ENCODE measurements around the gene EXOSC5. TPM values are rescaled to one million over a fixed set of nuclear protein-coding genes. Genes with fewer than 3 reads are reported as not detected.
A peak's percentile ranks its signal among the peaks of the same experiment; 100 is the strongest.
"Not testable (repeated sequence)": the region's sequence is repeated elsewhere in the genome, so short reads cannot be mapped to it uniquely, and the experiment has no call there.

EXOSC5 gene
- total and polyA plus RNA-seq, 4 experiments from 2014 or later = 18.2 to 58.6 (median 34.7) TPM

GRCh38 chr19:41398050-41398418 lies 875 bp upstream of the EXOSC5 start:
- Histone ChIP-seq H3K27me3 (ENCODE audit: insufficient read depth, low read length) (no peaks in the 10 kb centered on the region), H3K9me3 (ENCODE audit: control insufficient read depth in 1 of 2, low read length in 2 of 2) (no peaks in the 10 kb centered on the region), H3K4me3 (ENCODE audit: low read length in 2 of 2) (peak overlapping the region; percentile 80 to 95), H3K4me1 (ENCODE audit: insufficient read depth, low read length) (peaks cover 31% of the 10 kb centered on the region), H3K27ac (ENCODE audit: low read depth, low read length) (peak overlapping the region; percentile 93), H3K36me3 (ENCODE audit: insufficient read depth, low read length) (no peaks in the 10 kb centered on the region)
- Mint-ChIP-seq H3K27ac (peak overlapping the region; percentile 98 to 100 (median 100)), H3K36me3 (peaks cover 11 to 20% of the 10 kb centered on the region in 2 donors), H3K4me1 (peaks cover 27 to 56% (median 41%) of the 10 kb centered on the region in 4 donors), H3K4me3 (peak overlapping the region; percentile 94 to 100 (median 98)), H3K9me3 (no peaks in the 10 kb centered on the region), H3K27me3 (no peaks in the 10 kb centered on the region)
- no peak for DNase-seq
- ChIA-PET POLR2A (ENCODE audit: partially characterized antibody) (interaction anchor here (1.1 to 1.2 kb wide), 2 partner anchors 34 to 134 kb away, joined by 3 to 5 read pairs; partner anchors contain the start of gene B9D2), CTCF (ENCODE audit: partially characterized antibody) (no interaction called here)
- intact Hi-C loops (cut with micrococcal nuclease) = loop anchor here (5.0 kb wide), 1 partner anchor 149 kb away; no protein-coding TSS in a partner anchor

GRCh38 chr19:41395355-41395754 lies 1.8 kb downstream of the EXOSC5 start:
- H3K4me1 ChIP-seq (ENCODE audit: insufficient read depth, low read length) = peaks cover 31% of the 10 kb centered on the region
- no peaks in the 10 kb centered on the region for H3K27me3 ChIP-seq (ENCODE audit: insufficient read depth, low read length)
- H3K4me3 ChIP-seq (ENCODE audit: low read length in 2 of 2) = no peak overlapping the region
- peaks cover 21 to 48% (median 33%) of the 10 kb centered on the region in 4 donors for H3K4me1 Mint-ChIP-seq
- no peak for DNase-seq
- H3K4me3 Mint-ChIP-seq = peak overlapping the region in 7 of 8 donors; percentile 24 to 98 (median 68)
- CTCF ChIA-PET (ENCODE audit: partially characterized antibody) = interaction anchor here (0.6 to 2.5 kb wide), 3 partner anchors 11 to 169 kb away, joined by 3 to 6 read pairs (median 3); partner anchors contain the start of gene B9D2
- H3K9me3 ChIP-seq (ENCODE audit: control insufficient read depth in 1 of 2, low read length in 2 of 2) = no peaks in the 10 kb centered on the region
- no peaks in the 10 kb centered on the region for H3K27me3 Mint-ChIP-seq
- H3K27ac Mint-ChIP-seq = peak overlapping the region in 4 of 7 donors; percentile 5 to 92 (median 76)
- no peak overlapping the region for H3K27ac ChIP-seq (ENCODE audit: low read depth, low read length)
- peaks cover 22% of the 10 kb centered on the region for H3K36me3 ChIP-seq (ENCODE audit: insufficient read depth, low read length)
- peaks cover 12 to 28% of the 10 kb centered on the region in 2 donors for H3K36me3 Mint-ChIP-seq
- POLR2A ChIA-PET (ENCODE audit: partially characterized antibody) = interaction anchor here (1.6 to 2.0 kb wide), 2 partner anchors 19 to 31 kb away, joined by 4 to 14 read pairs; partner anchors contain the start of genes B9D2 and TMEM91
- intact Hi-C loops (cut with micrococcal nuclease) = loop anchor here (5.0 kb wide), 1 partner anchor 152 kb away; no protein-coding TSS in a partner anchor
- H3K9me3 Mint-ChIP-seq = no peaks in the 10 kb centered on the region

GRCh38 chr19:41392775-41393174 lies 4.4 kb downstream of the EXOSC5 start:
- Mint-ChIP-seq H3K27ac (peak overlapping the region in 2 of 7 donors; percentile 64 to 84), H3K4me3 (no peak overlapping the region), H3K36me3 (peaks cover 12 to 36% of the 10 kb centered on the region in 2 donors), H3K27me3 (no peaks in the 10 kb centered on the region), H3K4me1 (peaks cover 12 to 28% (median 20%) of the 10 kb centered on the region in 4 donors), H3K9me3 (no peaks in the 10 kb centered on the region)
- Histone ChIP-seq H3K9me3 (ENCODE audit: control insufficient read depth in 1 of 2, low read length in 2 of 2) (no peaks in the 10 kb centered on the region), H3K27me3 (ENCODE audit: insufficient read depth, low read length) (no peaks in the 10 kb centered on the region), H3K4me1 (ENCODE audit: insufficient read depth, low read length) (peaks cover 17% of the 10 kb centered on the region), H3K4me3 (ENCODE audit: low read length in 2 of 2) (no peak overlapping the region), H3K36me3 (ENCODE audit: insufficient read depth, low read length) (peaks cover 34% of the 10 kb centered on the region), H3K27ac (ENCODE audit: low read depth, low read length) (no peak overlapping the region)
- no peak for DNase-seq
- intact Hi-C loops (cut with micrococcal nuclease) = no loop called here
- ChIA-PET CTCF (ENCODE audit: partially characterized antibody) (no interaction called here), POLR2A (ENCODE audit: partially characterized antibody) (interaction anchor here (1.2 kb wide), 1 partner anchor 8 kb away, joined by 3 read pairs; no protein-coding TSS in a partner anchor)

- H3K27ac Mint-ChIP-seq = no peak overlapping the region
- H3K4me1 ChIP-seq (ENCODE audit: insufficient read depth, low read length) = peaks cover 14% of the 10 kb centered on the region
These were observed 5.5 kb downstream of the EXOSC5 start for GRCh38 chr19:41391618-41392017.

GRCh38 chr19:41386442-41386841 lies 10.7 kb downstream of the EXOSC5 start:
- Mint-ChIP-seq H3K4me3 (no peak overlapping the region), H3K27me3 (no peaks in the 10 kb centered on the region), H3K9me3 (no peaks in the 10 kb centered on the region), H3K4me1 (peaks cover 0 to 4% (median 0%) of the 10 kb centered on the region in 4 donors), H3K36me3 (peaks cover 5 to 36% of the 10 kb centered on the region in 2 donors), H3K27ac (peak overlapping the region in 1 of 7 donors; percentile 74)
- Histone ChIP-seq H3K27me3 (ENCODE audit: insufficient read depth, low read length) (no peaks in the 10 kb centered on the region), H3K9me3 (ENCODE audit: control insufficient read depth in 1 of 2, low read length in 2 of 2) (no peaks in the 10 kb centered on the region), H3K4me1 (ENCODE audit: insufficient read depth, low read length) (no peaks in the 10 kb centered on the region), H3K36me3 (ENCODE audit: insufficient read depth, low read length) (peaks cover 26% of the 10 kb centered on the region), H3K4me3 (ENCODE audit: low read length in 2 of 2) (no peak overlapping the region), H3K27ac (ENCODE audit: low read depth, low read length) (no peak overlapping the region)
- DNase-seq = no peak
- ChIA-PET POLR2A (ENCODE audit: partially characterized antibody) (interaction anchor here (0.6 to 1.6 kb wide), 2 partner anchors 17 to 22 kb away, joined by 3 to 5 read pairs; partner anchors contain the start of gene B9D2), CTCF (ENCODE audit: partially characterized antibody) (no interaction called here)
- intact Hi-C loops (cut with micrococcal nuclease) = no loop called here

More at GRCh38 chr19:41391618-41392017, 5.5 kb downstream of the EXOSC5 start:
- H3K36me3 Mint-ChIP-seq = peaks cover 12 to 30% of the 10 kb centered on the region in 2 donors
- no peak overlapping the region for H3K4me3 Mint-ChIP-seq
- Histone ChIP-seq H3K27me3 (ENCODE audit: insufficient read depth, low read length) (no peaks in the 10 kb centered on the region), H3K27ac (ENCODE audit: low read depth, low read length) (no peak overlapping the region), H3K9me3 (ENCODE audit: control insufficient read depth in 1 of 2, low read length in 2 of 2) (no peaks in the 10 kb centered on the region), H3K36me3 (ENCODE audit: insufficient read depth, low read length) (peaks cover 34% of the 10 kb centered on the region), H3K4me3 (ENCODE audit: low read length in 2 of 2) (no peak overlapping the region)
- no peak for DNase-seq
- intact Hi-C loops (cut with micrococcal nuclease) = no loop called here
- CTCF ChIA-PET (ENCODE audit: partially characterized antibody) = no interaction called here
- POLR2A ChIA-PET (ENCODE audit: partially characterized antibody) = no interaction called here
- no peaks in the 10 kb centered on the region for H3K27me3 Mint-ChIP-seq
- H3K9me3 Mint-ChIP-seq = no peaks in the 10 kb centered on the region
- H3K4me1 Mint-ChIP-seq = peaks cover 9 to 16% (median 14%) of the 10 kb centered on the region in 4 donors

GRCh38 chr19:41384351-41384750 lies 12.8 kb downstream of the EXOSC5 start:
- H3K27ac Mint-ChIP-seq = peak overlapping the region in 2 of 7 donors; percentile 23 to 32

GRCh38 chr19:41381536-41381935 lies 15.6 kb downstream of the EXOSC5 start:
- intact Hi-C loops (cut with micrococcal nuclease); H3K4me3 Mint-ChIP-seq; H3K4me3 ChIP-seq (ENCODE audit: low read length in 2 of 2); H3K27ac ChIP-seq (ENCODE audit: low read depth, low read length); H3K36me3 ChIP-seq (ENCODE audit: insufficient read depth, low read length); H3K9me3 Mint-ChIP-seq; H3K9me3 ChIP-seq (ENCODE audit: control insufficient read depth in 1 of 2, low read length in 2 of 2); H3K27me3 Mint-ChIP-seq; H3K4me1 ChIP-seq (ENCODE audit: insufficient read depth, low read length); DNase-seq; H3K27me3 ChIP-seq (ENCODE audit: insufficient read depth, low read length); CTCF ChIA-PET (ENCODE audit: partially characterized antibody): not testable (repeated sequence)
- H3K27ac Mint-ChIP-seq = peak overlapping the region in 1 of 7 donors; percentile 8
- POLR2A ChIA-PET (ENCODE audit: partially characterized antibody) = interaction anchor here (0.6 kb wide), 1 partner anchor 23 kb away, joined by 5 read pairs; no protein-coding TSS in a partner anchor
- H3K4me1 Mint-ChIP-seq = peaks cover 5 to 13% (median 8%) of the 10 kb centered on the region in 4 donors
- peaks cover 0 to 14% of the 10 kb centered on the region in 2 donors for H3K36me3 Mint-ChIP-seq

More at GRCh38 chr19:41384351-41384750, 12.8 kb downstream of the EXOSC5 start:
- Mint-ChIP-seq H3K27me3 (no peaks in the 10 kb centered on the region), H3K36me3 (peaks cover 0 to 21% of the 10 kb centered on the region in 2 donors), H3K4me1 (peaks cover 0 to 4% (median 0%) of the 10 kb centered on the region in 4 donors), H3K4me3 (no peak overlapping the region), H3K9me3 (no peaks in the 10 kb centered on the region)
- POLR2A ChIA-PET (ENCODE audit: partially characterized antibody) = interaction anchor here (1.0 kb wide), 1 partner anchor 9 kb away, joined by 3 read pairs; no protein-coding TSS in a partner anchor
- H3K36me3 ChIP-seq (ENCODE audit: insufficient read depth, low read length) = peaks cover 10% of the 10 kb centered on the region
- H3K27me3 ChIP-seq (ENCODE audit: insufficient read depth, low read length) = no peaks in the 10 kb centered on the region
- no peak overlapping the region for H3K27ac ChIP-seq (ENCODE audit: low read depth, low read length)
- H3K4me1 ChIP-seq (ENCODE audit: insufficient read depth, low read length) = no peaks in the 10 kb centered on the region
- CTCF ChIA-PET (ENCODE audit: partially characterized antibody) = interaction anchor here (0.7 to 0.8 kb wide), 3 partner anchors 11 to 64 kb away, joined by 3 read pairs; partner anchors contain the start of gene DMAC2
- no peak overlapping the region for H3K4me3 ChIP-seq (ENCODE audit: low read length in 2 of 2)
- no peaks in the 10 kb centered on the region for H3K9me3 ChIP-seq (ENCODE audit: control insufficient read depth in 1 of 2, low read length in 2 of 2)
- intact Hi-C loops (cut with micrococcal nuclease) = no loop called here
- no peak for DNase-seq

Data from CD4-positive, alpha-beta memory T cell (primary cell).